ENCODE results near the gene MKKS. TPM values are rescaled to one million over a fixed set of nuclear protein-coding genes. Genes with fewer than 3 reads are reported as not detected.

Gene MKKS
- total and polyA plus RNA-seq, 2 of the 13 experiments (the other 11 are each of a cell fraction or from before 2014, with no cell fraction given), result 26.7 to 34.5 TPM

DNA sequence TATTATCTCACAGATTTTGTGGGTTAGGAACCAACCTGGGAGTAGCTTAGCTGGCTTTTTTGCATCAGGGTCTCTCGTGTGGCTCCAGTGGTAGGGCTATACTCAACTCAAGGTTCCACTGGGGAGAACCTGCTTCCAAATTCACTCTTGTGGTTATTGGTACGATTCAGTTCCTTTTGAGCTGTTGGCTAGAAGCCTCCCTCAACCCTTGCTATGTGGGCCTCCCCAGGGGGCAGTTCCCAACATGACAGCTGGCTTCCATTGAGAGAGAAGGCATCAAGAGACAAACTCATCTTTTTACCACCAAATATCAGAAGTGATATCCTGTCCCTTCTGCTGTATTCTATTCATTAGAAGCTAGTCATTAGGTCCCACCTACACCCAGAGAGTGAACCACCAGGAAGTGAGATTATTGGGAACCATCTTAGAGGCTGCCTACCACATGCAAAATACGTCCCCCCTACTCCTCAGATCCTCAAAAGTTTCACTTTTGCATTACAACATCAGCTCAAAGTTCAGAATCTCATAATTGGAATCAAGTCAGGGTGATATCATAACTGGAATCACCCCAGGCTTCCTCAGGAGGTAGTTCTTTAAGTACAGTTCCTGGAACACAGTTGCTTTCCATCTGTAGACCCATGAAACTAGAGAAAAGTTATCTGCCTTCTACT is 30.9 kb downstream of the MKKS start:
- ATAC-seq, result no peak
- Histone ChIP-seq H3K27me3 (ENCODE audit: control insufficient read depth in 1 of 2, insufficient read depth in 2 of 2, low read length in 2 of 2) (no peaks in the 10 kb centered on the region), H3K9ac (ENCODE audit: insufficient read depth, low read depth, low read length) (no peak overlapping the region), H3K79me2 (ENCODE audit: insufficient read depth, low read length) (no peaks in the 10 kb centered on the region), H2AFZ (ENCODE audit: low read length) (no peak overlapping the region), H3K9me3 (ENCODE audit: low read length) (no peaks in the 10 kb centered on the region), H3K36me3 (replicated peaks in 1 of 2; ENCODE audit: control insufficient read depth in 1 of 2, insufficient read depth in 2 of 2, low read length in 2 of 2) (peaks cover 4 to 10% of the 10 kb centered on the region in 2 experiments; a peak in 3 of 5 replicates), H3K27ac (ENCODE audit: extremely low read length, insufficient read depth, low read length) (no peak overlapping the region), H3K4me1 (ENCODE audit: insufficient read depth, low read length) (peaks cover 7% of the 10 kb centered on the region), H3K4me2 (ENCODE audit: low read depth, low read length) (no peak overlapping the region), H4K20me1 (ENCODE audit: insufficient read depth, low read length) (no peaks in the 10 kb centered on the region), H3K4me3 (replicated peaks in 1 of 3; ENCODE audit: insufficient read depth in 1 of 3, low read depth in 2 of 3, low read length in 3 of 3) (no peak overlapping the region)
- no peak for DNase-seq (ENCODE audit: low spot score)
- FAIRE-seq, result no peak
- CTCF ChIA-PET (ENCODE audit: low intra/inter-chr PET ratio, low total read pairs), result no interaction called here
- 96% methylated on average over 3 of the region's 3 CpGs for WGBS (ENCODE audit: low lambda C conversion rate)
- in situ Hi-C loops (cut with HindIII; ENCODE audit: extremely low pct_ligation_motif_present, low pct_unique_long_range_greater_than_20kb), result no loop called here
- intact Hi-C loops (cut with micrococcal nuclease; ENCODE audit: unreplicated experiment), result no loop called here
- POLR2A ChIA-PET, result interaction anchor here (1.4 kb wide), 1 partner anchor 31 kb away, joined by 3 read pairs; the partner anchor contains the start of gene MKKS
- peak; percentile 29; the same call in 1 of the 2 replicates for TF ChIP-seq POLR2G (IDR thresholded peaks at IDR 0.05; ENCODE audit: low read depth, low read length)
- no peak for TF ChIP-seq CERS6 (CRISPR knock-in tag; IDR thresholded peaks at IDR 0.05)
- BruUV-seq (replicated peaks), result no TSS peak

DNA sequence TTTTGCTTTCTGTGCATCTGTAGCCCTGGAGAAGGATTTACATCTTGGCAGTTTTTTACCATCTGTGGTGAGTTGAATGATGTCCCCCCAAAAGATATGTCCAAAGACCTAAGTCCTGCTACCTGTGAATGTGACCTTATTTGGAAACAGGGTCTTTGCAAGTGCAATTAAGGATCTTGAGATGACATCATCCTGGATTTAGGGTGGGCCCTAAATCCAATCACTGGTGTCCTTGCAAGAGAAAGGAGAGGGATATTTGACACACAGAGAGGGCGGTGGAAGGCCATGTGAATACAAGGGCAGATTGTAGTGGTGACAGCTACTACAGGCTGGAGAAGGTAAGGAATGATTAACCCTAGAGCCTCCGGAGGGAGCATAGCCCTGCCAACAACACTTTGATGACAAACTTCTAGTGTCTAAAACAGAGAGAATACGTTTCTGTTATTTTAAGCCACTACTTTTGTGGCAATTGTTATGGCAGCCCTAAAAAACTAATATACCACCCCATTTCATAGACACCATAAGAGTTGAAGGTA is 35.1 kb downstream of the MKKS start:
- in situ Hi-C loops (cut with HindIII; ENCODE audit: extremely low pct_ligation_motif_present, low pct_unique_long_range_greater_than_20kb), result no loop called here
- no peak overlapping the region for H2AFZ ChIP-seq (ENCODE audit: low read length)
- no peaks in the 10 kb centered on the region for H4K20me1 ChIP-seq (ENCODE audit: insufficient read depth, low read length)
- no peak overlapping the region for H3K27ac ChIP-seq (ENCODE audit: extremely low read length, insufficient read depth, low read length)
- TF ChIP-seq ATF7 (IDR thresholded peaks at IDR 0.05), result peak; percentile 91
- TF ChIP-seq ATF7 (CRISPR knock-in tag; IDR thresholded peaks at IDR 0.05), result no peak
- TF ChIP-seq, protein P1, sequence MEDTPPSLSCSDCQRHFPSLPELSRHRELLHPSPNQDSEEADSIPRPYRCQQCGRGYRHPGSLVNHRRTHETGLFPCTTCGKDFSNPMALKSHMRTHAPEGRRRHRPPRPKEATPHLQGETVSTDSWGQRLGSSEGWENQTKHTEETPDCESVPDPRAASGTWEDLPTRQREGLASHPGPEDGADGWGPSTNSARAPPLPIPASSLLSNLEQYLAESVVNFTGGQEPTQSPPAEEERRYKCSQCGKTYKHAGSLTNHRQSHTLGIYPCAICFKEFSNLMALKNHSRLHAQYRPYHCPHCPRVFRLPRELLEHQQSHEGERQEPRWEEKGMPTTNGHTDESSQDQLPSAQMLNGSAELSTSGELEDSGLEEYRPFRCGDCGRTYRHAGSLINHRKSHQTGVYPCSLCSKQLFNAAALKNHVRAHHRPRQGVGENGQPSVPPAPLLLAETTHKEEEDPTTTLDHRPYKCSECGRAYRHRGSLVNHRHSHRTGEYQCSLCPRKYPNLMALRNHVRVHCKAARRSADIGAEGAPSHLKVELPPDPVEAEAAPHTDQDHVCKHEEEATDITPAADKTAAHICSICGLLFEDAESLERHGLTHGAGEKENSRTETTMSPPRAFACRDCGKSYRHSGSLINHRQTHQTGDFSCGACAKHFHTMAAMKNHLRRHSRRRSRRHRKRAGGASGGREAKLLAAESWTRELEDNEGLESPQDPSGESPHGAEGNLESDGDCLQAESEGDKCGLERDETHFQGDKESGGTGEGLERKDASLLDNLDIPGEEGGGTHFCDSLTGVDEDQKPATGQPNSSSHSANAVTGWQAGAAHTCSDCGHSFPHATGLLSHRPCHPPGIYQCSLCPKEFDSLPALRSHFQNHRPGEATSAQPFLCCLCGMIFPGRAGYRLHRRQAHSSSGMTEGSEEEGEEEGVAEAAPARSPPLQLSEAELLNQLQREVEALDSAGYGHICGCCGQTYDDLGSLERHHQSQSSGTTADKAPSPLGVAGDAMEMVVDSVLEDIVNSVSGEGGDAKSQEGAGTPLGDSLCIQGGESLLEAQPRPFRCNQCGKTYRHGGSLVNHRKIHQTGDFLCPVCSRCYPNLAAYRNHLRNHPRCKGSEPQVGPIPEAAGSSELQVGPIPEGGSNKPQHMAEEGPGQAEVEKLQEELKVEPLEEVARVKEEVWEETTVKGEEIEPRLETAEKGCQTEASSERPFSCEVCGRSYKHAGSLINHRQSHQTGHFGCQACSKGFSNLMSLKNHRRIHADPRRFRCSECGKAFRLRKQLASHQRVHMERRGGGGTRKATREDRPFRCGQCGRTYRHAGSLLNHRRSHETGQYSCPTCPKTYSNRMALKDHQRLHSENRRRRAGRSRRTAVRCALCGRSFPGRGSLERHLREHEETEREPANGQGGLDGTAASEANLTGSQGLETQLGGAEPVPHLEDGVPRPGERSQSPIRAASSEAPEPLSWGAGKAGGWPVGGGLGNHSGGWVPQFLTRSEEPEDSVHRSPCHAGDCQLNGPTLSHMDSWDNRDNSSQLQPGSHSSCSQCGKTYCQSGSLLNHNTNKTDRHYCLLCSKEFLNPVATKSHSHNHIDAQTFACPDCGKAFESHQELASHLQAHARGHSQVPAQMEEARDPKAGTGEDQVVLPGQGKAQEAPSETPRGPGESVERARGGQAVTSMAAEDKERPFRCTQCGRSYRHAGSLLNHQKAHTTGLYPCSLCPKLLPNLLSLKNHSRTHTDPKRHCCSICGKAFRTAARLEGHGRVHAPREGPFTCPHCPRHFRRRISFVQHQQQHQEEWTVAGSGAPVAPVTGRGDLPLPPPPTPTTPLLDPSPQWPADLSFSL (CRISPR knock-in tag; IDR thresholded peaks at IDR 0.05), result no peak
- TF ChIP-seq ZNF652 (CRISPR knock-in tag; IDR thresholded peaks at IDR 0.05; ENCODE audit: borderline replicate concordance, low read depth), result peak; percentile 95
- BruUV-seq (replicated peaks), result no TSS peak
- no peak overlapping the region for H3K4me2 ChIP-seq (ENCODE audit: low read depth, low read length)
- ATAC-seq, result peak; percentile 96
- CTCF ChIA-PET (ENCODE audit: low intra/inter-chr PET ratio, low total read pairs), result no interaction called here
- H3K36me3 ChIP-seq (replicated peaks in 1 of 2; ENCODE audit: control insufficient read depth in 1 of 2, insufficient read depth in 2 of 2, low read length in 2 of 2), result no peaks in the 10 kb centered on the region
- FAIRE-seq, result no peak
- H3K27me3 ChIP-seq (ENCODE audit: control insufficient read depth in 1 of 2, insufficient read depth in 2 of 2, low read length in 2 of 2), result no peaks in the 10 kb centered on the region
- WGBS (ENCODE audit: low lambda C conversion rate), result 17% methylated on average over 3 of the region's 3 CpGs
- peak; percentile 34 for DNase-seq (ENCODE audit: low spot score)
- H3K4me1 ChIP-seq (ENCODE audit: insufficient read depth, low read length), result peaks cover 7% of the 10 kb centered on the region
- H3K79me2 ChIP-seq (ENCODE audit: insufficient read depth, low read length), result no peaks in the 10 kb centered on the region
- H3K9ac ChIP-seq (ENCODE audit: insufficient read depth, low read depth, low read length), result no peak overlapping the region
- no peaks in the 10 kb centered on the region for H3K9me3 ChIP-seq (ENCODE audit: low read length)
- no peak overlapping the region for H3K4me3 ChIP-seq (replicated peaks in 1 of 3; ENCODE audit: insufficient read depth in 1 of 3, low read depth in 2 of 3, low read length in 3 of 3)
- POLR2A ChIA-PET, result no interaction called here
- intact Hi-C loops (cut with micrococcal nuclease; ENCODE audit: unreplicated experiment), result no loop called here

Measured in HepG2 (cell line).